ENCODE measurements around the gene C4orf36.

DNA sequence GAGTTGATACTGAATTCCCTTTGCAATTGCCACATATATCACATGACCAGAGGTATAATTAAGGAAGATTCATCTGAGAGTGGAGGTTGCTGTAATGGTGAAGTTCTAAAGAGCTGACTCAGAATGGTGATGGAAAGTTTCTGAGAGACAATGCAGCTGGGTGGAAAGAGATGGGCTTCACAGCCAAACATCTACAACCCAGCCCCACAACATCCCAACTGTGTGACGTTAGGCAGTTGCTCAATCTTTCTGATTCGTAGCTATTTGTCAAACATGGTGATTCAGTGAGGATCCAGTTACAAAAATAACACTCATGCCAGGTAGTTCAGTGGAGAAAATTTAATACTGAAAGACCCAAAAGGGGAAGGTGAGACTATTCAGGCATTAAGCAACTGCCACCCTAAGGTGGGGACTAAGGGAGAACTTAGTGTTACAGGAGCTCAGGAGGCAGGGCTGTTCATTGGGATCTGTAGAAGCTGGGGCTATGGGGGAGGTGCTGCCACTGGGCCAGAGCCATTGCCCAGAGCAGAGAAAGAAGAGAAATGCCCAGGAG lies 35.7 kb upstream of the C4orf36 start:
- TF ChIP-seq, protein P1, sequence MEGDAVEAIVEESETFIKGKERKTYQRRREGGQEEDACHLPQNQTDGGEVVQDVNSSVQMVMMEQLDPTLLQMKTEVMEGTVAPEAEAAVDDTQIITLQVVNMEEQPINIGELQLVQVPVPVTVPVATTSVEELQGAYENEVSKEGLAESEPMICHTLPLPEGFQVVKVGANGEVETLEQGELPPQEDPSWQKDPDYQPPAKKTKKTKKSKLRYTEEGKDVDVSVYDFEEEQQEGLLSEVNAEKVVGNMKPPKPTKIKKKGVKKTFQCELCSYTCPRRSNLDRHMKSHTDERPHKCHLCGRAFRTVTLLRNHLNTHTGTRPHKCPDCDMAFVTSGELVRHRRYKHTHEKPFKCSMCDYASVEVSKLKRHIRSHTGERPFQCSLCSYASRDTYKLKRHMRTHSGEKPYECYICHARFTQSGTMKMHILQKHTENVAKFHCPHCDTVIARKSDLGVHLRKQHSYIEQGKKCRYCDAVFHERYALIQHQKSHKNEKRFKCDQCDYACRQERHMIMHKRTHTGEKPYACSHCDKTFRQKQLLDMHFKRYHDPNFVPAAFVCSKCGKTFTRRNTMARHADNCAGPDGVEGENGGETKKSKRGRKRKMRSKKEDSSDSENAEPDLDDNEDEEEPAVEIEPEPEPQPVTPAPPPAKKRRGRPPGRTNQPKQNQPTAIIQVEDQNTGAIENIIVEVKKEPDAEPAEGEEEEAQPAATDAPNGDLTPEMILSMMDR (IDR thresholded peaks at IDR 0.05; ENCODE audit: low read depth, low read length): no peak
- TF ChIP-seq POLR2A (IDR thresholded peaks at IDR 0.05; ENCODE audit: extremely low read depth, insufficient read length) (no peak), MYC (IDR thresholded peaks at IDR 0.05; ENCODE audit: low read depth, low read length) (no peak)
